Left kidney (tissue), 2 donors: ENCODE data around the gene CDC14B. TPM values are rescaled to one million over a fixed set of nuclear protein-coding genes. Genes with fewer than 3 reads are reported as not detected.
"Not testable (repeated sequence)": the region's sequence is repeated elsewhere in the genome, so short reads cannot be mapped to it uniquely, and the experiment has no call there.

Experiments used
- DNase-seq: peaks from one replicate; pipeline ENCODE4 v3.0.0-alpha.2; 2013
- polyA plus RNA-seq: library from polyadenylated mRNA; unstranded; fragments of 120-200 nt; gene quantifications from one replicate; pipeline ENCODE4 v1.2.1, GENCODE V29; 2013; ENCODE audit not compliant: insufficient read length

The CDC14B gene
- polyA plus RNA-seq, 1 donor, result 34.3 TPM

DNA sequence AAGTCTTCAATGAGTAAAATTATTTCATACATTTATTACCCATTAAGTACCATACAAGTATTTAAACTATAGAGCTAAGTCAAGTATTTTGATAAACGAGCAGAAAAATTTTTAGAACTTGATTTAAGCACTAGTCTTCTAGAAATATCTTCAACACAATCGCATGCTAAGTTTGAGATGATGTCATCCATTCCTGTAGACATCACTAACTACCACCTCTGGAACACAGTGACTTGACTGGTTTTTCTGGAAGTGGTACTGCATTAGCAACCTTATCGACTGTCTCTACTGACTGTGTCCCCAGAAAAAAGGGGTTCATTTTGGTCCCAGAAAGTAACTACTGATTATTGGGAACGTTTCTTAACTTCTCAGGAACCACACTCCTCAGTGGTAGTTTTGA lies 69.0 kb downstream of the CDC14B start:
- no peak for DNase-seq

DNA sequence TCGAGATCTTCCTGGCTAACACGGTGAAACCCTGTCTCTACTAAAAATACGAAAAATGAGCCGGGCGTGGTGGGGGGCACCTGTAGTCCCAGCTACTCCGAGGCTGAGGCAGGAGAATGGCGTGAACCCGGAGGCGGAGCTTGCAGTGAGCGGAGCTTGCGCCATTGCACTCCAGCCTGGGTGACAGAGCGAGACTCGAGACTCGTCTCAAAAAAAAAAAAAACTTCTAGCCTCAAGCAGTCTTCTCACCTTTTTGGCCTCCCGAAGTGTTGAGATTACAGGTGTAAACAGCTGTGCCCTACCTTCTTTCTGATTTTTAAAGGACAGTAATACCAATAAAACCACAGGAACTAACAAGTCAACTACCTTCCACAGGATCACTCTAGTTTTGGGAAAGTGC lies 76.5 kb downstream of the CDC14B start:
- DNase-seq, result not testable (repeated sequence)

DNA sequence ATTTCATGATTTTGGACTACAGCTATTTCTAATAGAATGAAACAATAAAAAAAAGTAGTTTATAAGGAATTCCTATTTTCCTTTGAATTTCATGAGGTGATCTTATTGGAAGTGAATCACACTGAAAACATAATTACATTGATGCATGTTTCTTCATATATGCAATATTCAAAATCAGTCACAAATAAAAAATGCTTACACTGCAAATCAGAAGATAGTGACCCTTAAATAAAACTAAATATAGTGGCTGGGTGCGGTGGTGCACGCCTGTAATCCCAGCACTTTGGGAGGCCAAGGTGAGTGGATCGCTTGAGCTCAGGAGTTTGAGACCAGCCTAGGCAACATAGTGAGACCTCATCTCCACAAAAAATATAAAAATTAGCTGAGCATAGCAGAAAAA lies 79.5 kb downstream of the CDC14B start:
- DNase-seq, result no peak

DNA sequence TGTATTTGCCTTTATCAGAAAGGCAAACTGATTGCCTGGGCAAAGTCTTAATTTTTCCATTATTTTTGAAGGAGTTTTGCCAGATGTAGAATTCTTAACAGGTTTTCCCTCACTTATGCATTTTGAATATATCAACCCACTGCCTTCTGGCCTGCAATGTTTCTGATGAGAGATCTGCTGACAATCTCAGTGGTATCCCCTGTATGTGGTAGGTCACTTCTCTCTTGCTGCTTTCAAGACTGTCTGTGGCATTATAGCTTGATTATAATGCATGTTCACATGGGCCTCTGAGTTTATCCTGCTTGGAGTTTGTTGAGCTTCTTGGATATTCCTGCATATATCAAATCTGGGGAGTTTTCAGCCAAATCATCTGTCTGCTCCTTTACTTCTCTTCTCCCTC lies 87.5 kb downstream of the CDC14B start:
- no peak for DNase-seq

DNA sequence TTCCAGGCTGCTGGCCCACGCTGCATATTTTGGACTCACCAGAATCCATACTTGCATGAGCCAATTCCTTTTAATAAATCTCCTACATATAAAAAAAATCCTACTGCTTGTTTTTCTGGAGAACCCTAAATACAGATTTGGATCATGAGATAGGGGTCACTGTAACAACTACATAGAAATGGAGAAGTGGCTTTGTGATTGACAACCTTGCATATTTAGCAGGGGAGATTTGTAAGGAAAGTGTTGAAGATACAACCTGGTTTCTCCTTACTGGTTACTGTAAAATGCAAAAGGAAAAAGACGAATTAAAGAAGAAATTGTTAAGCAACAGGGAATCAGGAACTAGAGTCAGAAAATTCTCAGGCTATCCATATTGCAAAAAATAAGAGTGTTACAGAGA lies 94.9 kb downstream of the CDC14B start:
- no peak for DNase-seq

DNA sequence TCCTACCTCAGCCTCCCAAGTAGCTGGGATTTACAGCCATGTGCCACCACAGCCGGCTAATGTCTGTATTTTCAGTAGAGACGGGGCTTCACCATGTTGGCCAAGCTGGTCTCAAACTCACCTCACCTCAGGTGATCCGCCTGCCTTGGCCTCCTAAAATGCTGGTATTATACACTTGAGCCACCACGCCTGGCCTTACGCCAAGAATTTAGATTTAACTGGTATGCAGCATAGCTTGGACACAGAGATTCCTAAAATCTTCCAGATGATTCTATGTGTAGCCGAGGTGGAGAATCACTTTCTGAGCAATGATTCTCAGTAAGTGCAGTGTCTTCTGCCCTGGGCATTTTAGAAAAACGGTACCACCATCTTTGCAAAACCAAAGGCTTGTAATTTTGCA lies 95.6 kb downstream of the CDC14B start:
- no peak for DNase-seq

DNA sequence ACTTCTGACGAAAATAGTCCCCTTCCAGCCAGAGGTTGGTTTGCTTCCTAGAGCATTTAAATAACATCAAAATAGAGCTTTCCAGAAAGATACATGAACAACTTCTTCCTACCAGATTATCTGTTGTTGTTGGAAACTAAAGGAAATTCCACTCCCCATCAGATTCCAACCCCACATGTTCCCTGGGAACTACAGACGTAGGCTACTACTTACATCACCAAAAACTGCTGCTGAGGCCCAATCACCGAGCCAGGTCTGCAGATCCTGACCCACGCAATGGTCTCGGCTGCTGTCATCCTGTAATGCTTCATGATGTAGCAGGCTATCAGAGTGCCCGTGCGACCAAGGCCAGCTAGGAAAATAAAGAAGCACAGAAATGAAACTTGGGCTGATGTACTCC lies 96.3 kb downstream of the CDC14B start:
- DNase-seq, result no peak

DNA sequence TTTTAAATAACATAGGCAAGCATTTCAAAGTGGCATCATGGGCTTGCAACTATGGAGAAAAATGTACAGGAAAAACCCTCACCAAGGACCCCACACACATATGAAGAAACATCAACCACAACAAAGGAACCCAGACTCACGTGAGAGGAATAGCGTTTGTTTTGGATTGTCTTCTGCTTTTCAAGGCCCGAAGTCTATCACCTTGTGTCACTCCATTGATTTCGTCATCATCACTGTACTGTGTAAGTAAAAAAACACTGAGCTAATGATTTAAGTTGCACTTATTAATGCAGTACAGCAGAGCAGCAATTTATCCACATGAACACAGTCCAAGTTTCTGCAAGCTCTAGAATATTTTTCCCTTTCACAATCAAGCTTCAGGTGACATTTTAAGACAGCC lies 97.3 kb downstream of the CDC14B start:
- DNase-seq, result no peak

DNA sequence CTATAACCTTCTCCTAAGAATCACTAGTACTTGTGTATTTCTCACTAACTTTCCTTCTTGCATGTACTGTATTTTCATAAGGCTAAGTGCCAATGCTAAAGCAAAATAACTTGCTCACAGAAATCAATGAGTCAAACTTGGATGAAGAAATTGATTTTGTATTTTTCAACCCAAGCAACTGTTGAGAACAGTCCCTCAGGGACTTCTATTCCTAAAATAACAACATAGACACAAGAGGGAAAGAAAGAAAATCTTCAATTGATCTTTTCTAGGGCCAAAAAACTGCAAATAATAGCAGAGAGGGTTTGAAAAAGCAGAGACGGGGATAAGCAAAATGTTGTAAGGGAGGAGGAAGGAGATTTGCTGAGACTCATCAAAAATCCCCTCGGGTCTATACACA lies 99.9 kb downstream of the CDC14B start:
- no peak for DNase-seq

DNA sequence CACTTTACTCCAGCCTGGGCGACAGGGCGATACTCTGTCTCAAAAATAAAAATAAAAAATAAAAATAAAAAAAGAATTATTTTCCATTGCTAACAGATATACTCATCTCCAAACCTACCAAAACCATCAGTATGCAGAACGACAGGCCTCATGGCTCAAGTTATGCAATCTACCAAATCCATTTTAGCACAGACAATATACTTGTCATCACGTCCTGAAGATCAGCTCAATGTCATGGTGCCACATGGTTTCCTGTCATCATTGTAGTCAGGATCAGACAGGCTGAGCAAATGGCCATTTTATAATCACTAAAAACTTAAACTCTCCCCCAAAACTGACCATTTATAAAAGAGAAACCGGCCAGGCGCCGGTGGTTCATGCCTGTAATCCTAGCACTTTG lies 100.5 kb downstream of the CDC14B start:
- no peak for DNase-seq

DNA sequence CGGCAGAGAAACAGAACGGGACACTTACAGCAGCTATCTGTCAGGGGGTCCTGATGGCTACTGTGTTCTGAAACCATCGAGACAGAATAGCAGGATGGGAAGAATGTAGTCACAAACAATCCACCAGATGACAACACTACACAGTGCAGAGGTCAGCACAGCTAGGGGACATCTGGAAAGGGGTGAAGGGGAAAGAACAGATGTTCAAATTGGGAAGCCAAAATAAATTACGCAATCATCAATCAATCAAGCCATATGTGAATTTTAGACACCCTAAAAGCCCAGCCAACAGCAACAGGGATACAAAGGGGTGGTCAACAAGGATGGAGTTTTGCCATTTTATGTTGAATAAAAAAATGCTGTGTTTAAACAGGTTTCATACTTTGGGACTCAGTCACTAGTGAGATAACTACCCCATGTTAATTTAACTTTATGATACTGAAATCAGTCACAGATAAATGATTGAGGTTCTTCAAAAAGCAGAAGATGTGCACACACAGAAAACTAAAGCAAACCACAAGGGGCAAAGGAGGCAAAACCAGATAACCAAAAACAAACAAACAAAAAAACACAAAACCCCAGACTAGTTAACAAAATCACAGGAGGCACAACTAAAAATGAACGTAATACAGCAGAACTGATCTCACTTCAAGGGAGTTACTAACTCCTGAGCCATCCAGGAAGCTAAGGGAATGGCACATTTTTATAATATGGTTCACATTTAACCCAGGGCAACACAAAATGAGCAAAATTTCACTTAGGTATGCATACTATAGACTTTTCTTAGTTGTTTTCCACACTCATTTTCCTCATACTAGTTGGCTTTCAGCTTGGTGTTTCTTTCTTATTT lies 103.8 kb downstream of the CDC14B start:
- no peak for DNase-seq

DNA sequence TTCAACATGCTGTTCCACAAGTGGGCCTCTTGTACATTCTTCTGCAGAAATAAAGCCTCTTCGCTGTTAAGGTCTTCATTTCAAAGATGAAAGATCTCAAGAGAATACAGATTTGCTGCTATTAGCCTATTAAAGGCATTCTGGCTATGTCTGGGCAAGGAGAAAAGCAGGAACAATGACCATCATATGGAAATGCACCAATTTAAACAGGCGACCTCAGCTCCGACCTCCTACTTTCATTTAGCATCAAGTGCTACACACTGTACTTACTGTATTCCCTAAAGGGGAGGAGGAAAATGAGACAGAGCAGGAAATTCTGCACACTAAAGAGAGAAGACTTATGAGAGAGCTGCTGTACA lies 104.9 kb downstream of the CDC14B start:
- no peak for DNase-seq

DNA sequence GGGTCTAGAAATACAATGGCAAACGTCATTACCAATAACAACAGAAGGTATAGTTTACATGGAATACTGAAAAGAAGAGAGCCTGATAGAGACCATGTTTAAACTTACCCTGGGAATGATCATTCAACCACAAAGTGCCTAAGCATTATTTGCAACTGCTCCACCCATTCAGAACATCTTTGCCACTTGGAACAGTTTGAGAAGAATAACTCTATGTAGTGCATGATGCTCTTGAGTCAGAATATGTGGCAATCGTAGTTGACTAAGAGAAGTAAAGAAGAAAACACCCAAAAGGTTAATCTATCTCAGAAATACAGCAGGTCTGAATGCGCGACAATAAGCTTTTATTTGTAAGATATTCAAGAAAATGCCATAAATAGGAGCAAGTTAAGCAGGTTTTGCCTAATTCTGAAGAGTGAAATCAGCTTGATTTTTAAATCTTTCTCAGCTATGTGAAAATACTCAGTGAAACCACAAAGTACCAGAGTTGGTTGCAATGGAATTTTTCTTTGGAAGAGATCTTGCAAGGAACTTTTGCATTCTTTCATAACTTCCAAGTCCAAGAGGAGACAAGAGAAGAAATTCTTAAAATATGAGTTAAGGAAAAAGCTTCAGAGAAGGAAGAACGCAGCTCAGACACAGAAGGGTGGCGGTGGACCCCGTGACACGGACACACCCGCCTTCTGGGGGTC lies 105.4 kb downstream of the CDC14B start:
- no peak for DNase-seq

DNA sequence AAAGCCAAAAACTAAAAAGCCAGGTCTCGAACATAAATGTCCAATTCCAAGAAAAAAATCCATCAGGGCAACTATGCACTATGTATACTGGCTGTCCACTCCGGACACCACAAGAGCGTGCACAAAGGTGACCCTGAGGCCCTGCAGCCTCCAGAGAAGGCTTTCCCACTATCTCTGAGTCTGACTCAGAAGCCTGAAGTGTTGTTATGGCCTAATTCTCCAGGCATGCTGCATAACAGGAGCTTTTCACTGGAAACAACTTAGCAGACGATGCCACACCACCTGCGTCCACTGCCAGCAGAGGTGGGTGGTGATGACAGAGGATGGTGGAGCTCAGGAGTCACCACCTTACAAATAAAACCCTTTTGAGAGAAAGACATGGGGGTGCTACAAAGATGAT lies 106.0 kb downstream of the CDC14B start:
- DNase-seq, result no peak

DNA sequence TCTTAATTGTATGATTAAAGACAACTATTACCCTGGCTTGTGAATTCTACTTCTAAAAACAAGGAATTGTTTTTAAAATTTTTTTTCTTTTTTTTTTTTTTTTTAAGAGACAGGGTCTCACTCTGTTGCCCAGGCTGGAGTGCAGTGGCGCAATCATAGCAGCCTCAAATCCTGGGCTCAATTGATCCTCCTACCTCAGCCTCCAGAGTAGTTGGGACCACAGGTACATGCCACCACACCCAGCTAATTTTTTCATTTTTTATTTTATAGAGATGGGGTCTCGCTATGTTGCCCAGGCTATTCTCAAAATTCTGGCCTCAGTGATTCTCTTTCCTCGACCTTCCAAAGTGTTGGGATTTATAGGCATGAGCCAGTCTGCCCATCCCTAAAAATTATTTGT lies 107.4 kb downstream of the CDC14B start:
- no peak for DNase-seq

DNA sequence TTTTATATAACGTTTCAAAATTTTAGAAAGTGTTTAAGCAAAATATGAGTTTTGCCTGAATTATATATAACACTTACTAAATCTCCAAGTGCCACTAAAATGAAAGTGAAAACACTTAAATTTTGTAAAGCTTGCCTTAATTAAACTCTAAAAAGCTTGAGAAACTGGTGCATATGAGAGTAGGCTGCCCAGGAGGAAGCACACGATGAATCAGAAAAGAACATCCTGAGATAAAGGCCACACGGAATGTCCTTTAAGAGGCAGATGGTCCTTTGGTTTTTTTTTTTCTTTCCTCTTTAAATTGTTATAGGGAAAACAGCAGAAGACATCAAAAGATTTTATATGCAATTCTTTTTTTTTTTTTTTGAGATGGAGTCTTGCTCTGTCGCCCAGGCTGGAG lies 109.4 kb downstream of the CDC14B start:
- DNase-seq, result no peak

DNA sequence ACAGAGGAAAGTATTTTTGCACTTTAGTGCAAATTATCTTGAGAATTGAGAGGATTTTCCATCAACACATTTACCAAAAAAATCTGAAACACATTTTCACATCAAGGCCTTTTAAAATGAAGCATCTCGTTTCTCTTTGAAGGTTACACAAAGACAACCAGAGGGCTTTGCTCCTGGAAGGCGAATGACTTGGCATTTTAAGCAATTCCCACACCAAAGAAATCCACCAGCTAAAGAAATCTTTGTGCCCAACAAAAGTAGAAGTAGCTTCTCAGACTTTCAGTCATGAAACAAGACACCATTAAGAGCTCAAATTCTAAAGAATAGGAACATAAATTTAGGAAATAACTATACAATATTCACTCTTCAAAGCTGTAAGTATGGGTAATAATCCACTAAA lies 109.8 kb downstream of the CDC14B start:
- DNase-seq, result no peak

DNA sequence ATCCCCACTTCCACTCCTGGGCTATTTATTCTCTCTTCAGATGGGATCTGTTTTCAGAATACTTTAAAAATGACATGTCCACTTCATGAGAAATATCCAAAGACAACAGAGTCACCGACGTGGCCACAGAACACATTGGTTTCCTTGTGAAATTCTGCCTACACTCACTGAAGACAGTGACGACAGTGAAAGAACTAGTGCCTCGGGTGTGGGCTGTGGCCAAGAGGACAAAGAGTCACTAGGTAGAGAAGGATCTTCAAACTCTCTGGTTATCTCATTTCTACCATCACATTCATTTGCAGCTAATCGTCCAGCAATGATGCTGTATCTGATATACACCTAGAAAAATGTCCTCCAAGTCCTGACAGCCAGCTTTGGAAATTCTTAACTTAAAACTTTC lies 110.6 kb downstream of the CDC14B start:
- no peak for DNase-seq

DNA sequence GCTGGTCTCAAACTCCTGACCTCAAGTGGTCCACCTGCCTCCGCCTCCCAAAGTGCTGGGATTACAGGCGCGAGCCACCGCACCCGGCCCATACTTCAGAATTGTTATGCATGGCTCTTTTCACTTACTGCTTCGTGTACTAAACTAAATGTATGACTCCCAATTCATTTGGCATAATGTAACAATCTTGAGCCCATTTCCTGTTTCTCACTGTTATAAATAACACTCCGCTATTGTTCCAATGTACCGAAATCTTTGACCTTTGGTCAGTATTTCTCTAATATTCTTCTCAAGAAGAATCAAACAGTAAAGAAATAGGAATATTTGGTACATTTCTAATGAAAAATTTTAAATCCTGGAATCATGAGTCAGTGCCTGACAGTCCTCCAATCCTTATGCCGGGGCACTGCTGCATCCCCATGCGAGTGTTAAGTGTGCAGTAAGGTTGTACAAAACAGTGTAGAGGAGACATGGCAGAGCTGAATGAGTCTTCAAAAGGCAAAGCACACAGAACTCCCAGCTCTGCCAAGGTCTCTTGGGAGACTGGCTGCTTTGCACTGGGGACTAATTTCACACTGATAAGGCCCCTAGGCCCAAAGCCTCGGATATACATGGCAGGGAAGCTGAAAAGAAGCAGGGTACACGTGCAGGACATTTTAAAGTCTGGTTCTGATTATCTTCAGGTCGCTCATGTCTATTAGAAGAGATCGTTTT lies 111.3 kb downstream of the CDC14B start:
- DNase-seq, result no peak

DNA sequence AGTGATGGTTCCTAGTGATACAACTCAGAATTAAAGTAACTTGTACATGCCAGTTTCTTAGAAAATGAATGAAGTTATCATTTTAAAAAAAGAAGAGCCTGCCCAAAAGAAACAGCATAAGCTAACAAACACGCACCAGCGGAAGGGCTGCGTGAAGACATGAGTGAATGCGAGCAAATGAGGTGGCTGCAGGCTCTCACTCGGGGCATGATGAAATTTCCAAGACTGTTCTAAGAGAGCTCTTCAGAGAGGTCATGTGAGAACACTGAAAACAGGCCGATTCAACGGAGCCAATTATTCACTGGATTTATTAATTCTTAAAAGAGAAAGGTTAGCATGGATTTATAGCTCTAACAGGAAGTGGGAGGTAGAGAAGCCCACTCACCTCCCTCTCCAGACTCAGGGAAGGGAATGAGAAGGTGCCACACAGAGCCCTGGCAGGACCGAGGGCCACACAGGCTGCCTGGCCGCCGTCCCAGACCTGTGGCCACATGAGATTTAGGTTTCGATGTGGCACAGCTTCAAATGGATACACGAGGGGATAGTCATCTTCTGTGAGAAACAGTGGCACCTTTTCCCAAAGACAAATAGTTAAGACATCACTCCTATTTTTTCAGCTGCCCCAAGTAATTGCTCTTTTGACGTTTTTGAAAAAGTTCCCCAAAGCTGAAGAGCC lies 114.2 kb downstream of the CDC14B start:
- DNase-seq, result no peak

DNA sequence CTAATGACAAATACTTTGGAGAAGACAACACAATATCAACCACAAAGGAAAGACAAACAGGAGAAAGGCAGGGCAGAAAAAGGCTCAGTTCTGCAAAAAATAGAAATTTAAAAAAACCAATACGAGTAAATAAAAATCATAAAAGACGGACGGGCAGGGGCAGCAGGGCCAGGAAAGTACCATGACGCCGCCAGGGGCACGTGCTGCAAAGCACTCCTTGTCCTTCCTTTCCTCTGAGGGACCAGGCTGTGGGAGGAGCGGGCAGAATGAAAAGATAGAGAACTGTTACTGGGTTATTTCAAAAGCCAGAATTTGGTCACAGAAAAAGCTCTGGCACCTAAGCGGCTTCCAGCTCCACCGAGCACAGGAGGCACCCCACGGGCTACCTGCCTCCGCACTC lies 115.7 kb downstream of the CDC14B start:
- no peak for DNase-seq

DNA sequence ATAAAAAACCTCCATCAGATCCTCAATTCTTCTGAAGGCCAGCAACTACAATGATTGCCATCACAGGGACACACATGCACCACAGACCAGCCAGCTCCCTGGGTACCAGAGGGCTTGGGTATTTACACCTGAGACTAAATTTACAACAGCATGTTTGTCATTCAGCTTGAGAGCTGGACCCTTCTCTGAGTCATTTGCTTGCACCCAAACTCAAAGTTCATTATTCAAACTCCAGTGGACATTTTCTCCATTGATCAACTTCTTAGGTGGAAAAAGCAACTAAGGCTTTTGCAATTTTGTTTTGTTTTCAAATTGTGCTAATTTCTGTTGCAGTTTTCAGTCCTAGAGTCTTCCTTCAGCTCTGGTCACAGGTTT lies 116.3 kb downstream of the CDC14B start:
- not testable (repeated sequence) for DNase-seq
